IPS-NIHi11 (cell line): Measurements from ENCODE around the gene JAG2.

ENCODE experiments used
- DNase-seq: peaks from one replicate; pipeline ENCODE4 v3.0.0; 2012; ENCODE audit warnings: mixed read lengths, low spot score

JAG2 gene

GRCh38 chr14:105091054-105091516 lies 77.5 kb downstream of the JAG2 start:
- no peak for DNase-seq
